NCI-H2227 treated with DMSO at 0.1 percent for 48 hours (cell line): Measurements from ENCODE around the gene ANGPTL4.
"Not testable (repeated sequence)": the region's sequence is repeated elsewhere in the genome, so short reads cannot be mapped to it uniquely, and the experiment has no call there.

Experiments used
- DNase-seq: peaks from one replicate; lab custom pipeline; 2025; lab: John Stamatoyannopoulos, UW

Gene ANGPTL4

DNA sequence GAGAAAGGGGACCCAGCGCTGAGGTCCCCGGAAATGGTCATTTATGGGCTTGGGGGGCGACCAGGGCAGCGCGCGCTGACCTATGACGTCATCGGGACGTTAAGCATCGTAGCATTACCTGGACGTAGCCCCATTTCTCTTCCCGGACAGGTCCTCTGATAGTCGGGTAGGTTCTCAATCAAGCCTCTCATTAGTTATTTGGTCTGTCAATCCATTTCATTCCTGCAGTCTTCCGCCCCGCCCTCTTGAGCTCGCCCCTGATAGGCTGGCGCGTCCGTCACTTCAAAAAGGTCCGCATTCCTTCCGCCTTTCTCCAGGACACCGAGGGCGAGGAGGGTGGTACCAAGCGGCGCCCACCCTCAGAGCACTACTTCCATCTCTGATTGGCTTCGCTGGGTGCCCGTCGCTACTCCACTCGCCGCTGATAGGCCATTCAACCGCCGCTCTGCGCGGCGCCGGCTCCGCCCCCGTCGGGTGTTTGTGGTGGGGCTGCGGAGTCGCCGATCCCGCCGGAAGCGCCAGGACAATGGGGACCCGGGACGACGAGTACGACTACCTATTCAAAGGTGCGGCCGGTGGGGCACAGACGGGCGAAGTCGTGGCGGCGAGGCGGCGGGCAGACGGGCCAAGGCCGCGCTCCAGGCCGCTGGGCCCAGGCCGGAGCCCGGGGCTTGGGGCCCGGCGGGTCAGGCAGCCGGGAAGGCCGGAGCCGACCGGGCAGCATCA lies 26.1 kb downstream of the ANGPTL4 start, which contains the start of gene RAB11B:
Gene RAB11B, plus strand, starts transcription at position 470 of the 726 bp plus-strand sequence. Its CDS starts 57 bp downstream, at position 527.
- DNase-seq: peak; percentile 97

DNA sequence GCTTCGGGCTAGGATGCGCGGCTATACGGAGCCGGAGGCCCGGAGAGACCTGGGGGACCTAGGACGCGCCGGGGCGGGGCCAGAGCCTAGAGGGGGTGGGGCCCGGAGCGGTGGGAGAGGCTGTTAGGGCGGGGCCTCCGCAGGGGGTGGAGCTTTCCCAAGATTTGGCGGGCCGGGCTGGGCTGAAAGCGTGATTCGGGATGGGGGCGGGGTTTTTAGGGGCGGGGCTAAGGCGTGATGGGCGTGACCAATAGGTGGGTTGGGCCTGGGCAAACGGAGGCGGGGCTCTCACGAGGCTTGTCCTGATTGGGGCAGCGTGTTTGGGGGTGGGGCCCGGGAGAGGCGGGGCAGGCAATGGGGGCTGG lies 26.6 kb downstream of the ANGPTL4 start:
- peak; percentile 76 for DNase-seq

- DNase-seq: no peak
These were observed 27.5 kb downstream of the ANGPTL4 start for GRCh38 chr19:8391198-8392016.

GRCh38 chr19:8392017-8392591 lies 28.1 kb downstream of the ANGPTL4 start:
- no peak for DNase-seq

DNA sequence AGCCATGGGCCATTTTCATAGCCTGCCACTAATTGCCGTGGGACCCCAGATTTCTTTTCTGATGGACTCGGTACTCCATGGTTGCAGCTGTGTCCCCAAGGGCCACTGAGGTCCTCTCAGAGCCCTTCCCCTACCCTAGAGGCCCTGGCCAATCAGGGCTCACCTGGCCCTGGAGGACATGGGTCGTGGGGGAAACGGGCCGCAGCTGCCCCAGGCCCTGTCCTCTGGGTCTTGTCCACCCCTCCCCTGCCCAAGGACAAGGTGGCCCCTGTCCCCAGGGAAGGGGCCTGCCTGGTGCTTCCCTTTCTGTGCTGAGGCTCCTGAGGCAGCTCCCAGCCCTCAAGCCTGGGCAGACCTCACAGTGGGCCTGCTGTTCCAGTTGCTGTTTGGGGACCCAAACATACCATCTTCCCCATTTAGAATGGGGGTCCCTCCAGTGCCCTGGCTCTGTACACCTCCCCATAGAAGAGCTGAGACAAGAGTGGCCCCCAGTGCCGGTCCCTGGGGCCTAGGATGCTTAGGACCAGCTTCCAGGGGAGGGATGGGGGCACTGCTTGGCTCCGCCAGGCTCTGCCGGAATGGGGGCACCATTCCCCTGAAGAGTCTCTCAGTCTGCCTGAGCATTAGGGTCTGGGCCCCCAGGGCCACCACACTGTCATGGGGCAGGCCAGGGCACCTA lies 29.4 kb downstream of the ANGPTL4 start:
- DNase-seq: no peak

DNA sequence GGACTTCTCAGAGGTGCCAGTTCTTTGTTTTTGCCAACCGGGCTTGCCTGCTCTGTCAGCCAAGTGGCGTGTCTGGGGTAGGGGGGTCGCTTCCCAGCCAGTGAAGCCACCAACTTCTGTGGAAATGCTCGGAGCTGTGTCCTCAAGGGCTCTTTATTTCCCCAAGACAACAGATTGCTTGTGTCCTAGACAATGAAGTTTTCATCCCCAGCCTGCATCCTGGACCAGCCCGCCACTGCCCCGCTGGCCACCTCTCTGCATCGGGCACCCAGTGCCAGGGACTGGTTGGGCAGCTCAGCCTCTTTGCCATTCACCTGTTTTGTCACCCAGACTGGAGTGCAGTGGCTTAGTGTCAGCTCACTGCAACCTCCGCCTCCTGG lies 29.9 kb downstream of the ANGPTL4 start:
- DNase-seq: no peak

GRCh38 chr19:8395621-8396082 lies 31.7 kb downstream of the ANGPTL4 start:
- no peak for DNase-seq

DNA sequence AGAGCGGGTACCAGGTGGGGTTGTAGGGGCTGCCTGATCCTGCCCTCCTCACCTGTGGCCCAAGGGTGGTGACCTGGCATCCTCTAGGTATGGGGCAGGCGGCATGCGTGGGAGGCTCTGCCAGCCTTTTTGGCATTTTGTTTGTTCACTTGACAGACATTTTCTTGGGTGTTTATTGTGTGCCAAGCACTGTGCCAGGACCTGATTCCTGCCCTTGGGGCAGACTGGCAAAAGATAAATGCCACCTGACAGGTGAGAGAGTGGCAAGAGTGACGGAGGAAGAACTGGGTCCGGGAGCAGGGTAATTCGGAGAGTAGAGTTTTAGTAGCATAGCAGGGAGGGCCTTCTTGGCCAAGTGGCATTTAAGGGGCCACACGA lies 32.2 kb downstream of the ANGPTL4 start:
- no peak for DNase-seq

DNA sequence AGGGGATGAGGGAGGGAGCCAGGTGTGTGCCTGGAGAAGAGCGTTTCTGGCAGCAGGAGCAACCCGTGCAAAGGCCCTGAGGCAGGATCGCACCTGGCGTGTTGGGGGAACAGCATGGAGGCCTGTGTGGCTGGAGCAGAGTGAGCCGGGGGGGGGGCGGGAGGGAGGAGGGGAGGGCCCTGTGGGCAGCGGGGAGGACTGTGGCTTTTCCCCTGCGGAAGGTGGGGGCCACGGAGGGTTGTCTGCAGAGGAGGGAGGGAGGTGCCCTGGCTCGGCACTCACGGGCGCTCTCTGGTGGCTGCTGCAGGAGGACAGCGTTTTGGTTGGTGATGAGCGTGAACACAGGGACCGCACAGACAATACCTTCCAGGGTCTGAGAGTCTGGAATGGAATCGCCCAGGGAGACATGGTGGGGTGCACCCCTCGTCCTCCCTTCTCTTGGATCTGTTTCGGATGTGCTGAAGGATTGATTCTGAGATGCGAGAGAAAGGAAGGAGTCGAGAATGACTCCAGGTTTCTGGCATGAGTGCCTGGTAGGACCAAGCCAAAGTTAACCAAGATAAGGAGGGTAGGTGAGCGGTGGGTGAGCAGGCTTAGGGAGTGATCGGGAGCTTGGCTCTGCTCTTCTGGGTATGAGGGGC lies 32.7 kb downstream of the ANGPTL4 start:
- DNase-seq: peak; percentile 13

DNA sequence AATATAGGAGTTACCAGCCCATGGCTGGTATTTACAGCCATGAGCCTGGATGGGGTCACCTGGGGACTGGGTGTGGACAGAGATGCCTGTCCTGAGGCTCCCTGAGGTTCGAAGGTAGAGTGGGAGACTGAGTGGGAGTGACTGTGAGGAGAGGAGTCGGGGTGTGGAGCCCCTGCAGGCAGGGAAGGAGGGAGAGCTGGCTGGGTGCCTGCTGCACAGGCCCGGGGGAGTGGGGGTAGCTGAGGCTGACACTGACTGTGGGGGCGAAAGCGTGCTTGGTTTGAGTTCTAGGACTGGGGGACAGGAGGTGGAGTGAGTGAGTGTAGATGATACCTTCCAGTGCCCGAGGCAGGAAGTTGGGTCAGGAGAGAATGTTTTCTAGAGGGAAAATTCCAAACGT lies 33.3 kb downstream of the ANGPTL4 start:
- DNase-seq: no peak

DNA sequence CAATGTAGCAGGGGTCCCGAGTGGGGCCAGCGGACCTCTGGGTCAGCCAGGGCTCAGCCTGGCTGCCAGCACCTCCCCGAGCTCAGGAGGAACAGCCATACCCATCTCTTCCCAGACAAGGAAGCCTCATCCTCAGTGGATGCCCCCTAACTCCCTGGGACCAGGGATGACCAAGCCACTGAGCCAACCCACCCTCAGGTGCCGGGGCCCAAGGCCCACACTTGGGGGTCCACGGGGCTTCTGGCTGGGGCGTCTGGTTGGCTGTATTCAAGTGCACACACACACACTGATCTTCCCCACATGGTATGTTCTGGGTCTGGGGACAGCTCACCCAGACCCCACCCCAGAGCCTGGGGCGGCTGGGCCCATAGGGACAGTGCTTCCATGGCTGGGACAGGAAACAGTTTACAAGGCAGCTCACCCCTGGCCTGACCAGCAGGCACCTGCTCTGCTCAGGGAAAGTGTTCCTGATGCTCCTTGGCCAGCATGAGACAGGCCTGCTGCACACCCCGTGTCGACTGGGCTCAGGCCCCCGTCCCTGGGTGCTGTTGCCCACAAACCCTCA lies 33.9 kb downstream of the ANGPTL4 start:
- no peak for DNase-seq

DNA sequence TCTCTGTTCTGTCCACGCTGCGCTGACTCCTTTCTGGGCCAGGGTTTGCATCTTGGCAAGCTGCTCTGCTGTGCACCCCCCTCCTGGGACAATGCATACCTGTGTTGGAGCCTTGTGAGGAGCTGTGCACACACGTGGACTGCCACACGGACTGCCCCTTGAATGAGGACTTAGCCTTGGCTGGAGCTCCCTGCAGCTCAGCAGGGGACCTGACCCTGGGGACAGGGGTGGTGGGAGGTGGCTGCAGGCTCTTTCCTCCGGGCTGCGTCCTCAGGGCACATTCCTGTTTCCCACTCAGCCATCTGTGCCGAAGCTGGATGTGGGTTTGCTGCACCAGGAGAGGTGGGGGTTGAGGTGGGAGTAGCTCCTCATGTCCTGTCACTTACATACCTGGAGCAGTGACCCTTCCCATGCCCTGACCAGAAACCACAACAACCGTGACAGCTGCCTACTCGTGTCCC lies 34.4 kb downstream of the ANGPTL4 start:
- no peak for DNase-seq

GRCh38 chr19:8399681-8400188 lies 35.8 kb downstream of the ANGPTL4 start:
- DNase-seq: no peak

DNA sequence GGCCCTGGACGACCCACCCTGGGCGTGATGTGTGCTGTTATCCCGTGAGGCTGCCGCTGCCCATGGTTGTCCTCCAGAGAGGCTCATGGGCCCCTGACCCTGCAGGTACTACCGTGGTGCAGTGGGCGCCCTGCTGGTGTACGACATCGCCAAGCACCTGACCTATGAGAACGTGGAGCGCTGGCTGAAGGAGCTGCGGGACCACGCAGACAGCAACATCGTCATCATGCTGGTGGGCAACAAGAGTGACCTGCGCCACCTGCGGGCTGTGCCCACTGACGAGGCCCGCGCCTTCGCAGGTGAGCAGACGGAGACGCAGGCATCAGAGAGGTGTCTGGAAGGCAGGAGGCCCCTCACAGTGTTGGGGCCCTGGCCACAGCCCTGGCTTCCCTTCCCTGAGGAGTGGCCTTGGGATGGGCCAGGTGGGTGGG lies 38.0 kb downstream of the ANGPTL4 start:
- DNase-seq: no peak

GRCh38 chr19:8403098-8403819 lies 39.3 kb downstream of the ANGPTL4 start:
- no peak for DNase-seq

DNA sequence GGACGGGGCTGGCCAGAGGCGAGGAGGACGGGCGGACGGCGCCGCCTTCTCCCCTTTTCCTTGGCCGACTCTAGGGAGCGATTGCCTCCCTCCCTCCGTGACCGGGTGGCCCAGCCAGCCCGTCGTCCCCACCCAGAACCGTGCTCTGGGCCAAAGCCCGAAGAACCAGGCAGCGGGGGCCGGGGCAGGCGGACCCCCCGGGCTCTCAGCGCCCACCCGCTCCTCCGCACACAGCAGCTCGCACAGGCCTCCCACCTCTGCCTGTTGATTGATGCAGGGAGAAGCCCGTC lies 39.8 kb downstream of the ANGPTL4 start:
- DNase-seq: no peak

- DNase-seq: no peak
These were observed 40.6 kb downstream of the ANGPTL4 start for GRCh38 chr19:8404391-8405151.

DNA sequence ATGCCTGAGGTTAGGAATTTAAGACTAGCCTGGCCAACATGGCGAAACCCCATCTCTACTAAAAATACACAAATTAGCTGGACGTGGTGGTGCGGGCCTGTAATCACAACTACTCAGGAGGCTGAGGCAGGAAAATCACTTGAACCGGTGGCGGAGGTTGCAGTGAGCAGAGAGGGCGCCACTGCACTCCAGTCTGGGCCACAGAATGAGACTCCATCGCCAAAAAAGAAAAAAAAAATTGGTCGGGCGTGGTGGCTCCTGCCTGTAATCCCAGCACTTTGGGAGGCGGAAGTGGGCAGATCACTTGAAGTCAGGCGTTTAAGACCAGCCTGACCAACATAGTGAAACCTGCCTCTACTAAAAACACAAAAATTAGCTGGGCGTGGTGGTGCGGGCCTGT lies 46.8 kb downstream of the ANGPTL4 start:
- not testable (repeated sequence) for DNase-seq

DNA sequence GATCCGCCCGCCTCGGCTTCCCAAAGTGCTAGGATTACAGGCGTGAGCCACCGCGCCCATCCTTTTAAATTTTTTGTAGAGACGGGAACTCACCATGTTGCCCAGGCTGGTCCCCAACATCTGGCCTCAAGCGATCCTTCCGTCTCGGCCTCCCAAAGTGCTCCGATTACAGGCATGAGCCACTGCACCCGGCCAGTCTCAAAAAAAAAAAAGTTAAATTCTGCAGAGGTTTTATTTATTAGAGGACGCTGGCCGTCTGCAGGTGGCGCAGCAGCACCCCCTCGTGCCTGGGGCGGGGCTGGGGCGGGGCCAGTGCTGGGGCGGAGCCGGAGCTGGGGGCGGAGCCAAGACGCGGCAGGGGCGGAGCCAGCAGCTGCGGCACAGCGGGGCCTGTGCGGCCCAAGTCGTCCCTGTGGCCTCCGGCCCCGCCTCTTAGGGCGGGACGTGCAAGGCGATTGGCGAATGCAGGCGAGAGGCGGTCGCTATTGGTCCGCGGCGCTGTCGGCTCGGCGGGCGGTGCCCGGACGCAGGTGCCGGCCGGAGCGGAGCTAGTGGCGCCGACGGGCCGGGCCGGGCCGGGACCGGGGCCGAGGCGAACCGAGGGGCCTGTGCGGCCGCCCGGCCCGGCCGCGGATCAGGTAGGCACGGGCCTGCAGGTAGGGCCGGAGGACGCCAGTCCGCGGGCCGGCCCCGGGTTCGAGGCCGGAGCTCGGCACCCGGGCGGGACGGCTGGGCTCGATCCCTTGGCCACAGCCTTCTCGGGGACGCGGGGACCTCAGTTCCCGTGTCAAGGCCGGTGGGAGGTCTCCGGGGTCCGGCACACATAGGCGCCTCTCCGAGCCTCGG lies 49.1 kb downstream of the ANGPTL4 start, which contains the start of gene MARCHF2:
Gene MARCHF2, plus strand, starts transcription at position 523 of the 846 bp plus-strand sequence. CDS start 8,536 bp downstream, outside the sequence.
- DNase-seq: peak; percentile 71
